ENCODE data around the gene PTPRJ. TPM values are rescaled to one million over a fixed set of nuclear protein-coding genes. Genes with fewer than 3 reads are reported as not detected.

The PTPRJ gene
- total and polyA plus RNA-seq, 7 donors = 2.4 to 23.3 (median 10.2) TPM

GRCh38 chr11:48077251-48077650, 96.9 kb downstream of the PTPRJ start:
- intact Hi-C loops (cut with DNase I) = no loop called here
- Histone ChIP-seq H3K4me1 (peaks cover 0 to 20% (median 13%) of the 10 kb centered on the region in 4 donors), H3K9me3 (no peaks in the 10 kb centered on the region), H3K36me3 (no peaks in the 10 kb centered on the region), H3K4me3 (no peak overlapping the region), H3K27me3 (no peaks in the 10 kb centered on the region), H3K27ac (no peak overlapping the region)
- WGBS, 2 donors = 92 to 93% methylated on average over 6 of the region's 6 CpGs
- TF ChIP-seq POLR2AphosphoS5 (IDR thresholded peaks at IDR 0.05) (no peak), EP300 (IDR thresholded peaks at IDR 0.05) (no peak), POLR2A (IDR thresholded peaks at IDR 0.05) (no peak), CTCF (IDR thresholded peaks at IDR 0.05) (no peak)
- no peak for DNase-seq

- no peak for DNase-seq
- intact Hi-C loops (cut with DNase I) = no loop called here
- Histone ChIP-seq H3K9me3 (no peaks in the 10 kb centered on the region), H3K4me1 (peaks cover 0 to 22% (median 14%) of the 10 kb centered on the region in 4 donors), H3K27me3 (no peaks in the 10 kb centered on the region), H3K4me3 (no peak overlapping the region), H3K27ac (no peak overlapping the region), H3K36me3 (no peaks in the 10 kb centered on the region)
- WGBS, 2 donors = 92 to 100% methylated on average over 1 of the region's 1 CpG
- no peak for TF ChIP-seq EP300 (IDR thresholded peaks at IDR 0.05)
- TF ChIP-seq POLR2A (IDR thresholded peaks at IDR 0.05) = no peak
- no peak for TF ChIP-seq POLR2AphosphoS5 (IDR thresholded peaks at IDR 0.05)
- no peak for TF ChIP-seq CTCF (IDR thresholded peaks at IDR 0.05)
These were observed 98.3 kb downstream of the PTPRJ start for GRCh38 chr11:48078689-48079088.

GRCh38 chr11:48079596-48079995, 99.2 kb downstream of the PTPRJ start:
- no peak overlapping the region for H3K4me3 ChIP-seq
- intact Hi-C loops (cut with DNase I) = no loop called here
- H3K36me3 ChIP-seq = no peaks in the 10 kb centered on the region
- no peaks in the 10 kb centered on the region for H3K27me3 ChIP-seq
- H3K9me3 ChIP-seq = no peaks in the 10 kb centered on the region
- no peak for DNase-seq
- peaks cover 0 to 22% (median 14%) of the 10 kb centered on the region in 4 donors for H3K4me1 ChIP-seq
- TF ChIP-seq EP300 (IDR thresholded peaks at IDR 0.05) = no peak
- no peak for TF ChIP-seq POLR2AphosphoS5 (IDR thresholded peaks at IDR 0.05)
- TF ChIP-seq POLR2A (IDR thresholded peaks at IDR 0.05) = no peak
- no peak for TF ChIP-seq CTCF (IDR thresholded peaks at IDR 0.05)
- WGBS, 2 donors = 78 to 92% methylated on average over 6 of the region's 6 CpGs
- no peak overlapping the region for H3K27ac ChIP-seq

GRCh38 chr11:48080301-48080861, 100.0 kb downstream of the PTPRJ start:
- no peak for TF ChIP-seq EP300 (IDR thresholded peaks at IDR 0.05)
- no peak for TF ChIP-seq CTCF (IDR thresholded peaks at IDR 0.05)
- TF ChIP-seq POLR2A (IDR thresholded peaks at IDR 0.05) = no peak
- TF ChIP-seq POLR2AphosphoS5 (IDR thresholded peaks at IDR 0.05) = no peak
- H3K27me3 ChIP-seq = no peaks in the 10 kb centered on the region
- H3K4me3 ChIP-seq = no peak overlapping the region
- H3K27ac ChIP-seq = peak overlapping the region in 2 of 4 donors; percentile 72 to 73
- no peaks in the 10 kb centered on the region for H3K36me3 ChIP-seq
- intact Hi-C loops (cut with DNase I) = no loop called here
- DNase-seq = no peak
- WGBS, 2 donors = 95 to 96% methylated on average over 6 of the region's 6 CpGs
- peaks cover 0 to 22% (median 14%) of the 10 kb centered on the region in 4 donors for H3K4me1 ChIP-seq
- H3K9me3 ChIP-seq = no peaks in the 10 kb centered on the region

All from sigmoid colon (tissue), 7 donors.